Stimulated activated CD4-positive, alpha-beta T cell treated with anti-CD3 and anti-CD28 coated beads, Interleukin-1b, Interleukin-23, amount 100 ng/mL, for 1 hour (primary cell): Measurements from ENCODE around the gene CXorf66.
A peak's percentile ranks its signal among the peaks of the same experiment; 100 is the strongest.
"Not testable (repeated sequence)": the region's sequence is repeated elsewhere in the genome, so short reads cannot be mapped to it uniquely, and the experiment has no call there.

Source experiments
- DNase-seq, 2 donors: peaks; one replicate each; pipeline ENCODE4 v3.0.0-alpha.2; 2020; ENCODE audit warnings: low read depth in 2 of 2

CXorf66 gene

GRCh38 chrX:139965421-139965820 is at the start of gene CXorf66:
Gene CXorf66 (minus strand): TSS chrX:139965521. CDS start chrX:139965496, 25 bp downstream.
- no peak for DNase-seq

DNA sequence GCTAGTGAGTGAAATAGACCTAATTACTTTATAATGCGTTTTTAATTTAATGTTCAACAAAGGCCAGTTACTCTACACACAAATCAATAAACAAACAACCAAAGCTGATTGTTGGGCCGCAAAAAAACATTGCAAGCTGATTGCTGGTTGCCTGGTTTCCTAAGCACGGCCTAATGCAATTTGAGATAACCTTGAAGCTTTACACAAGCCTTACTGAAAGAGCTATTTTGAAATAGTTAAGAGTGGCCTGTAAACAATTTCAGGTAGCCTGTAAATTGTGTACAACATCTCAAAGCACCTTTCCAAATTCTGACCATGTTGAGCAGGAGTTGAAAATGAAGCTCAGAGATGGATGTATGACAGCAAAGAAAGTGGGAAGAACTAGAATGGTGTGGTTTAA is 17.5 kb upstream of the CXorf66 start:
- no peak for DNase-seq

DNA sequence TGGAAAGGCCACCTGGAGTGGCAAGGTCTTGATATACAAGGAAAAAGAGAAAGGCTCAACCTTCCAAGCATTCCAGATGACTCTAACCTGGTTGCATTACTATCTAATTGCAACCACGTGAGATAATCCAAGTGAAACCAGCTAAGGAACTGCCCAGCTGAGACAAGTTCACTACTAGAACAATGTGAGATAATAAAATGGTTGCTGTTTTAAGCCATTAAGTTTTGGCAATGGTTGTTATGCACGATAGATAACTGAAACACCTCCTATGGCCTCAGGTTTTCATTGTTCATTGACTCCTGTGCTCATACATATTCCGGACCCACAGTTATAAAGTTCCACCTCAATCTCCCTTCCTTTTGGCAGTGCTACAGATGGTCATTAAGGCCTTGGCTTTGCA is 9.2 kb upstream of the CXorf66 start:
- DNase-seq = no peak

DNA sequence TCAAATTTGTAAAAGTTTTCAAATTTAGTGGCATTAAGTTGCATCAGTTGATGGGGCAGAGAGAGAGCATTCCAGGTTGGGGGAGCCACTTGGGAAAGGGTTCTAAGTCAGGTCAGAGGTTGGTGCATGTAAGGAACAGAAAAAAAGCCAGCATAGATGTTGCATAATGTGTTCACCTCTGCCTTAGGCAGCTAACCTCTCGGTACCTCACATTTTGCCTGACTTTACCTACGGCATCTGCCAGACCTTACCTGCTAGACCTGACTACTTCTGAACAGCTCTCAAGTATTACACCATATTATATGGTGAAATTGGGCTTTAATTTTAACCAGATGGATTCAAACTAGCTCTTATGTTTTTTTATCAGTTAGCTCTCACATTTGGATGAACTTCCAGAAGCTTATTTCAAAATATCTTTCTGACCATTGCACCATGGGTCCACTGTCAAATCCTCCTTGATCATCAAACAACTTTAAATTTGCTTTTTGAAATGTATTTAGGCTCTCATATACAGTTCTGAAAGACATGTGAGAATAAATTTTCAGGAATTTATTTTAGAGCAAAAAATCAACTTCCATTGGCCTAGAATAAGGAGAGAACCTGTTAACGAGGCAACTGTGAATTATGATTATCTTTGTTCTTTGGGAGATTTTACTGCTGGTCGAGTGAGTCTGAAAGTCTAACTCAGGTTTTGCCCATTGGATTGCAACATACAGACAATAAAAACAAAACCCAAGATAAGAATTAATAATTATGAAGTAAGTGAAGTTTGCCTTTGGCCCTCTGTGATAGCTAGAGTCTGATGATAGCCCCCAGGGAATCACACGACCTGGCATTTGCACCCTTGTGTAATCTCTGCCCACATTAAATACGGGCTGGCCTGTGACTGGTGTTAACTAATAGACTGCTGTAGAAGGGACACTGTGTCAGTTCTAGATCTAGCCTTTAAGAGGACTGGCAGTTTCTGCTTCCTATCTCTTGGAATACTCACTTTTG is 7.6 kb upstream of the CXorf66 start:
- DNase-seq = no peak

DNA sequence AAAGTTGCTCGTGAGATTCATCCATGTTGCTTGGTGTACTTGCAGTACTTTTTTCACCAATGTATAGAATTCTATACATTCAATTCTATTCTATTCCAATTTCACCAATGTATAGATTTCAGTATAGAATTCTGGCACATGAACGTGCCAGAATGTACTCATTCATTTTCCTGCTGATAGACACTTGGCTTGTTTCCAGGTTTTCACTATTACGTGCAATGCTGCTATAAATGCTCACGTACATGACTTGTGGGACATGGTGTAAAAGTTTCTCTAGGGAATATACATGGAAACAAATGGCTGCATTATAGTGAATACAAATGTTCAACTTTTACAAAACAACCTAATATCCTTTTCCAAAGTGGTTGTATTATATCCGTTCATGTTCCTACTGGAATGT is 6.8 kb upstream of the CXorf66 start:
- no peak for DNase-seq

DNA sequence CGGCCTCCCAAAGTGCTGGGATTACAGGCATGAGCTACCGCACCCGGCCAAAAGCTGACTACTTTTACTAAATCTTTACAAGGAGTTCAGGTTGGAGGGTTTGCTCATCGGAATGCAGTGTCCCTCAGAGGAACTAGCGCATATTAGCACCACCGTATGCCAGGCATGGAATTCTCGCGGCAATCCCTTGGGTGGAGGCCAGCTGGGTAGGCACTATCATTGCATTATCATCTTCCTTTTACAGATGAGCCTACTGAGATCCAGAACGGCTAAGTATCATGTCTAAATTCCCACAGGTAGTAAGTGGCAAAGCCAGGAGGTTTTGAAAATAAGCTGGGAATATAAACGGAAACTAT is 6.1 kb upstream of the CXorf66 start:
- DNase-seq = no peak

GRCh38 chrX:139969286-139969685 is 4.0 kb upstream of the CXorf66 start:
- DNase-seq = no peak

DNA sequence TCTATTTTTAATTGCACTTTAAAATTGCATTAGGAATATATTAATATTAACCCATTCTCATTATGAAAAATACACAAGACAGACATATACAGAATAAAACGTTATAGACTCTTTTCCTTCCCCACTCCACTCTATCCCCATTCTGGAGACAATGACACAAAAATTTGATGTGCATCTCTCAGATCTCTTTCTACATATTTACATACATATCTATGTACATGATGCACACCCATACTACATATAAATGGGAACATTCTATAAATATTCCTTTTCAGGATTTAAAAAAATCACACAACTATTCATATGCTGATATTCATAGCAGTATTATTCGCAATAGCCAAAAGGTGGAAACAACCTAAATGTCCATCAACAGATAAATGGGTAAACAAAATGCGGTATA is 2.4 kb upstream of the CXorf66 start:
- no peak for DNase-seq

- DNase-seq = no peak
Measured at GRCh38 chrX:139967300-139967699, 2.0 kb upstream of the CXorf66 start.

- not testable (repeated sequence) for DNase-seq
Measured at GRCh38 chrX:139966159-139966558, 838 bp upstream of the CXorf66 start.

GRCh38 chrX:139961091-139961490 is 4.2 kb downstream of the CXorf66 start:
- DNase-seq = not testable (repeated sequence)

- no peak for DNase-seq
Measured at GRCh38 chrX:139949703-139950102, 15.6 kb downstream of the CXorf66 start.

- DNase-seq = no peak
Measured at GRCh38 chrX:139945075-139945474, 20.2 kb downstream of the CXorf66 start.

DNA sequence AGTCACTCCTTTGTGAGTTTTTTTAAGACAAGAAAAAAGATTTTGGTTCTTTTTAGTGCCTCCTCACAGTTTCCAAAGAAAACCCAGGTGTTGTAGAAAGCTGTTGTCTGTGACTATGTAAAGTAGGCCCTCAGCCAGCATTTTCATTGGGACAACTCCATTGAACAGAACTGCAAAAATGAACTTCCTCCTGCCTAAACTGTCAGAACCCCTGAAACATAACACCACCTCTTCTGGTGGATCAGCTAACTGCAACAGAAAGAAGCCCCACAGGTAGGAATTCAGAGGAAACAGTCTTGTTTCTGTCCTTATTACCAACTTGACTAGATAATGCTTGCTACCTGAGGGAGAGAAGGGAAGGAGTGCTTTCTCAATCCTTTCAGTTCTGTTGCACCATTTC is 29.1 kb downstream of the CXorf66 start:
- no peak for DNase-seq

GRCh38 chrX:139933904-139934303 is 31.4 kb downstream of the CXorf66 start:
- no peak for DNase-seq

GRCh38 chrX:139932901-139933796 is 32.2 kb downstream of the CXorf66 start, which contains the start of gene ATP11C:
Gene ATP11C (minus strand): TSS chrX:139933053. CDS start chrX:139932042, 1,011 bp downstream.
- peak; percentile 50 to 65 for DNase-seq

GRCh38 chrX:139932073-139932900 is 33.0 kb downstream of the CXorf66 start:
- DNase-seq = no peak

- DNase-seq = no peak
Measured at GRCh38 chrX:139931646-139932072, 33.7 kb downstream of the CXorf66 start.

GRCh38 chrX:139930916-139931645 is 34.2 kb downstream of the CXorf66 start:
- no peak for DNase-seq

- DNase-seq = no peak
Measured at GRCh38 chrX:139930401-139930800, 34.9 kb downstream of the CXorf66 start.

DNA sequence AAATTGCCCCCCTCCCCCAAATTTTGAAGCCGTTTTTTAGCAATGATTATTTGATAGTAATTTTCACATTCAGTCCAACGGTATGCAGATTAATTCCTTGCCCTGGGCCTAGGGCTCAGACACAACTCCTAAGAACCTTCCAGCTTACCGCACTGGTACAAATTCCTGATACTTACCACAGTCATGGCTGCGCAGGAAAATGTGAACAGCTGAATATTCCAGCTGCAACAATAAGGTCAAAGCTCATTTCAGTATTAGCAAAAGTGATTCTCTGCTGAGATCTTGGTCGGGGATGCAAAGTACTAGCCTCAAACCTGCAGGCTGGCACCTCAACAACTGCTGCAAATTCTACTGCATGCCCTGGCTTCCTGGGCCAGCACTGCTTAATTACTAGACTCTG is 35.4 kb downstream of the CXorf66 start:
- DNase-seq = no peak
